B cell (primary cell): ENCODE measurements around the gene PSMC3IP.

Source experiments
- EZH2 ChIP-seq: IDR thresholded peaks from 2 replicates; pipeline ENCODE4 v1.6.1; 2012; ENCODE audit warnings: borderline replicate concordance, low read depth, mild to moderate bottlenecking, moderate library complexity, low read length; ENCODE audit not compliant: insufficient read depth, poor library complexity, severe bottlenecking
- TF ChIP-seq, protein P1 (sequence below): fragments of 200-600 bp; IDR thresholded peaks from one replicate; pipeline ENCODE4 v1.8.0; 2022; ENCODE audit warnings: antibody characterized with exemption, mild to moderate bottlenecking

DNA sequence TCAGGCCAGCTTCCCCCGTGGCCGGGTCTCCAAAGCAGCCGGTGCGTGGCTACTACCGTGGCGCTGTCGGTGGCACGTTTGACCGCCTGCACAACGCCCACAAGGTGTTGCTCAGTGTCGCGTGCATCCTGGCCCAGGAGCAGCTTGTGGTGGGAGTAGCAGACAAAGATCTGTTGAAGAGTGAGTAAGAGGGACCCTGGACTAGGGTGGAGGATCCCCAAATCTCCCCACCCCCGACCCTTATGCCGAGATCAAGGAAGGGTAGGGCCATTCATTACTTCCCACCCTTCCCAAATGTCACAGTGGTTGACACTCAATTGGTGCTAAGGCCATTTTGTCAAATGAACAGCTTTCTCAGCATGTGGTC, 14.4 kb downstream of the PSMC3IP start:
- TF ChIP-seq, protein P1, sequence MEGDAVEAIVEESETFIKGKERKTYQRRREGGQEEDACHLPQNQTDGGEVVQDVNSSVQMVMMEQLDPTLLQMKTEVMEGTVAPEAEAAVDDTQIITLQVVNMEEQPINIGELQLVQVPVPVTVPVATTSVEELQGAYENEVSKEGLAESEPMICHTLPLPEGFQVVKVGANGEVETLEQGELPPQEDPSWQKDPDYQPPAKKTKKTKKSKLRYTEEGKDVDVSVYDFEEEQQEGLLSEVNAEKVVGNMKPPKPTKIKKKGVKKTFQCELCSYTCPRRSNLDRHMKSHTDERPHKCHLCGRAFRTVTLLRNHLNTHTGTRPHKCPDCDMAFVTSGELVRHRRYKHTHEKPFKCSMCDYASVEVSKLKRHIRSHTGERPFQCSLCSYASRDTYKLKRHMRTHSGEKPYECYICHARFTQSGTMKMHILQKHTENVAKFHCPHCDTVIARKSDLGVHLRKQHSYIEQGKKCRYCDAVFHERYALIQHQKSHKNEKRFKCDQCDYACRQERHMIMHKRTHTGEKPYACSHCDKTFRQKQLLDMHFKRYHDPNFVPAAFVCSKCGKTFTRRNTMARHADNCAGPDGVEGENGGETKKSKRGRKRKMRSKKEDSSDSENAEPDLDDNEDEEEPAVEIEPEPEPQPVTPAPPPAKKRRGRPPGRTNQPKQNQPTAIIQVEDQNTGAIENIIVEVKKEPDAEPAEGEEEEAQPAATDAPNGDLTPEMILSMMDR, result no peak
- no peak for TF ChIP-seq EZH2
